HepG2 (cell line): ENCODE measurements around the gene POLR3GL.

ENCODE experiments used
- ATF3 ChIP-seq: sonication (generic); formaldehyde crosslinking; IDR thresholded peaks from 2 replicates; pipeline ENCODE4 v1.4.0; 2020; ENCODE audit warnings: missing genetic modification reagents
- POLR2A ChIP-seq, 2 experiments: IDR thresholded peaks; 2 replicates each; pipeline ENCODE4 v1.6.1; 2011; ENCODE audit warnings: low read depth in 2 of 2, low read length in 2 of 2, mild to moderate bottlenecking in 1 of 2, moderate library complexity in 1 of 2; ENCODE audit not compliant: insufficient read depth in 1 of 2
- ZBTB33 ChIP-seq: sonication (generic); formaldehyde crosslinking; IDR thresholded peaks from 2 replicates; pipeline ENCODE4 v1.4.0; 2020; ENCODE audit warnings: missing genetic modification reagents
- ZNF235 ChIP-seq: sonication (generic); formaldehyde crosslinking; IDR thresholded peaks from 2 replicates; pipeline ENCODE4 v1.8.1; 2023; ENCODE audit warnings: mild to moderate bottlenecking, missing genetic modification reagents, borderline replicate concordance

DNA sequence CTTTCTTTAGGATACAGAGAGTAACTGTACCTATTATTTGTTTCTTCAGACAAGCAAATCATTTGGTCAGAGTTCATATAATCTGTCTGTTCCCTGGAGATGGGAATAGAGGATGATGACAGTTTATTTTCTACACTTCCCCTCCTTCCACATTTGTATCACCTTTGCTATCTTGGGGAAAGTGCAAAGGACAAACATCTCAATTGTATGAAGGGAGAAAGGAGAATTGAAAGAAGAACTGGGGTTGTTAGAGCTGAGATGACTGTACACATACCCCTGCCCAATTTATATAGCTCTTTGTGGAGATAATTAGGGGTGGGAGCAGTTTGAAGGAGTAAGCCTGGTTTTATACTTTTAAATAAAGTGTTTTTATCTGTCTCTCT is 14.0 kb downstream of the POLR3GL start:
- TF ChIP-seq ZNF235 (CRISPR knock-in tag) (no peak), ATF3 (CRISPR knock-in tag) (no peak), ZBTB33 (no peak), POLR2A (IDR thresholded peaks at IDR 0.05; ENCODE audit: insufficient read depth in 1 of 2, low read depth in 2 of 2, low read length in 2 of 2) (no peak)
